Stimulated activated naive CD8-positive, alpha-beta T cell treated with anti-CD3 and anti-CD28 coated beads, Interleukin-15, Interleukin-2, amounts not matched to agents 100 ng/mL and 50 ng/mL, for 24 hours (primary cell): Measurements from ENCODE around the gene TMC7.
"Not testable (repeated sequence)": the region's sequence is repeated elsewhere in the genome, so short reads cannot be mapped to it uniquely, and the experiment has no call there.

Experiments
- H3K27ac Mint-ChIP-seq: one replicate; pipeline ENCODE4 v1.8.0; 2021; ENCODE audit warnings: mild to moderate bottlenecking, mixed read lengths
- H3K27me3 Mint-ChIP-seq: one replicate; pipeline ENCODE4 v1.8.0; 2021; ENCODE audit warnings: mixed read lengths
- H3K36me3 Mint-ChIP-seq: one replicate; pipeline ENCODE4 v1.8.0; 2021; ENCODE audit warnings: low read depth, mixed read lengths
- H3K4me1 Mint-ChIP-seq: one replicate; pipeline ENCODE4 v1.8.0; 2021; ENCODE audit warnings: low read depth, mixed read lengths
- H3K4me3 Mint-ChIP-seq: one replicate; pipeline ENCODE4 v1.8.0; 2021; ENCODE audit warnings: mild to moderate bottlenecking, mixed read lengths
- H3K9me3 Mint-ChIP-seq: one replicate; pipeline ENCODE4 v1.8.0; 2021; ENCODE audit warnings: mixed read lengths

Gene TMC7

DNA sequence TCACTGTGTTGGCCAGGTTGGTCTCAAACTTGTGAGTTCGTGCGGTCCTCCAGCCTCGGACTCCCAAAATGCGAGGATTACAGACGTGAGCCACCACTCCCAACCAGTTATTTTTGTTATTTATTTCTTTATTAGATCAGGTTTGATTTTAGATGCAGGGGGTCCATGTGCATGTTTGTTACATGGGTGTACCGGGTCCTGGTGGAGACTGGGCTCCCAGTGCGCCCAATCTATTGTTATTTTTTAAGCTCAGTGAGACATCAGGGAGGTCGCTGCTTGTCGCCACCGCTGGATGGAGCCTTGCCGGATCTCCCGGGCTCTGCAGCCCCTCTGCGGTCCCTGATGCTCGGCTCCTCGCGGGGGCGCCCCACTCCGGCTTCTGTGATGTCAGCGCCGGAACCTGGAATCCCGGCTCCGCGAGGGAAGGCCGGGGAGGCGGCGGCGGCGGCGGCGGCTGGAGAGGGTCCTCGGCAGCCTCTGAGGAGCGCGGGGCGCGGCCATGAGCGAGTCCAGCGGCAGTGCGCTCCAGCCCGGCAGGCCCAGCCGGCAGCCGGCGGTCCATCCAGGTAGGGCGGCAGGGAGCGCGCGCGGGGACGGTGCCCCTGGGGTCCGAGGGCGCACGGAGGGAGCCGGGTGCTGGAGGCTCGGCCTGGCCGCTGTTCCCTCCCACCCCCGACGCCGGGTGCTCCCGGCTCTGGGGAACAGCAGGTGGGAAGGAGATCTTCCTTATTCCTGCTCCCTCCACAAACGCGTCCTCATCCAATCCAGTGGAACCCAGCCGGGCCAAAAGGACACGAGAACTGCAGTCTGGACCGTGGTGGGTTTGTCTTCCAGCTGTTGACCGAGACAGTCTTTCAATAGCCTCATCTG is at the start of gene TMC7:
Gene TMC7 (plus strand): TSS at position 370 of the 870 bp plus-strand sequence. CDS start 130 bp downstream, at position 500.
- Mint-ChIP-seq H3K27me3 (peaks cover 36% of the 10 kb centered on the region), H3K36me3 (no peaks in the 10 kb centered on the region), H3K4me3 (no peak within 1 kb of the TSS)

DNA sequence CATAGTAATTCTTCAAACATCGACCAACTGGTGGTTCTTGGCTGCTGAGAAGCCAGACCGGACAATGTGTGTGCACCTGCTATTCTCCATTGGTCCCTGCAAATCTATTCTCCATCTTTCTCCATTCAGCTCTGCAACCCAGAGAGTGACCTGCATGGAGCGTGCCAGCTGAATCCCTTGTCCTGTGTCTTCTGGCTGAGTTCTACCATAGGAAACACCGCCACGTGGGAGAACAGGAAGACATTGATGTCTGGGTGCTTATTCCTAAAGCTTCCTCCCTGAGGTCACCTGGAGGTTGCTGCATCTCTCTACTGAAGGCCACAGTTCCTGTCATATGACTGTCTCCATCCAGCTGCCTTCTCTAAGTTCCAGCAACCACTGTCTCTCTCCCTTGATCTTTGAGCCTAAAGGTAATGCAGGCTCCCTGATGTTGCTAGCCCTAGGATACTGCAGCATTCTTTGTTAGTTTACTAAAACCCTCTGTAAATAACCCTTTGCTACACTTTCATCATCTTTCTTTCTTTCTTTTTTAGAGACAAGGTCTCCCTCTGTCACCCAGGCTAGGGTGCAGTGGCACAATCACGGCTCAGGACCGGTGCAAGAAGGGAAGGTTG is 46.9 kb upstream of the TMC7 start:
- H3K4me3 Mint-ChIP-seq: no peak overlapping the region
- no peaks in the 10 kb centered on the region for H3K27me3 Mint-ChIP-seq
- H3K36me3 Mint-ChIP-seq: no peaks in the 10 kb centered on the region
- no peaks in the 10 kb centered on the region for H3K4me1 Mint-ChIP-seq
- H3K27ac Mint-ChIP-seq: no peak overlapping the region
- H3K9me3 Mint-ChIP-seq: no peaks in the 10 kb centered on the region

More for the DNA sequence above, at the start of gene TMC7:
- no peaks in the 10 kb centered on the region for H3K4me1 Mint-ChIP-seq
- no peak within 1 kb of the TSS for H3K27ac Mint-ChIP-seq
- no peaks in the 10 kb centered on the region for H3K9me3 Mint-ChIP-seq

DNA sequence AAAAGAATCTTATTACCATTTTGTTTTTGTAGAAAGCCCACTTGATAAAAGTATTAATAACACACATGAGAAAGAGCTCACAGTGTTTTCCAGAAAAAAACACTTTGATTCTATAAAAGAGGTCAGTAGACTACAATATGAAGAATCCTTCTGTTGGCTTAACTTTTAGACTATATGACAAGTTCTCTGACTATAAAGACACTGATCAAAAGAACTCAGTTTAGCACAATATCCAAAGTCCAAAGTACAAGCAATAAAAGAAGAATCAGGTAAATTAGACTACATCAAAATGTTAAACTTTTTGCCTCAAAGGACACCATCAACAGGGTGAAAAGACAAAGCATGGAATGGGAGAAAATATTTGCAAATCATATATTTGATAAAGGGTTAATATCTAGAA is 46.3 kb upstream of the TMC7 start:
- Mint-ChIP-seq H3K27me3 (no peaks in the 10 kb centered on the region), H3K9me3 (no peaks in the 10 kb centered on the region), H3K36me3 (no peaks in the 10 kb centered on the region), H3K4me3 (no peak overlapping the region), H3K4me1 (no peaks in the 10 kb centered on the region), H3K27ac (no peak overlapping the region)

- no peak overlapping the region for H3K4me3 Mint-ChIP-seq
- no peaks in the 10 kb centered on the region for H3K36me3 Mint-ChIP-seq
- H3K27ac Mint-ChIP-seq: no peak overlapping the region
- no peaks in the 10 kb centered on the region for H3K27me3 Mint-ChIP-seq
- H3K9me3 Mint-ChIP-seq: no peaks in the 10 kb centered on the region
- no peaks in the 10 kb centered on the region for H3K4me1 Mint-ChIP-seq
These were observed 44.7 kb upstream of the TMC7 start for GRCh38 chr16:18938986-18939385.

GRCh38 chr16:18941471-18941870 is 42.3 kb upstream of the TMC7 start:
- Mint-ChIP-seq H3K4me1 (peaks cover 11% of the 10 kb centered on the region), H3K27ac (no peak overlapping the region)

DNA sequence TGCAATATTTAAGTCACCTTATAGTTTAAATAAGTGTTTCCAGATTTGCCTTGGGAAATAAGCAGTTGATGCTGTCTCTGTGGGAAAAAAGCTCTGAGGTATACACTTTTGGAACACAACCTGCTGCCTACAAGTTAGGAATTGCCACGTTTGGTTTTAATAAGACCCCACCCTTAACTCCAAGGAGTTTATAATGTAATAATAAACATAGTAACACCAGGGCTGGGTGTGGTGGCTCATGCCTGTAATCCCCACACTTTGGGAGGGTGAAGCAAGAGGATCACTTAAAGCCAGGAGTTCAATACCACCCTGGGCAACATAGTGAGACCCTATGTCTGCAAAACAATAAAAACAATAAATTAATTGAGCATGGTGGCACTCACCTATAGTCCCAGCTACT is 41.7 kb upstream of the TMC7 start:
- Mint-ChIP-seq H3K9me3 (no peaks in the 10 kb centered on the region), H3K36me3 (no peaks in the 10 kb centered on the region), H3K4me1 (peaks cover 15% of the 10 kb centered on the region), H3K27me3 (no peaks in the 10 kb centered on the region), H3K4me3 (no peak overlapping the region), H3K27ac (no peak overlapping the region)

More at GRCh38 chr16:18941471-18941870, 42.3 kb upstream of the TMC7 start:
- Mint-ChIP-seq H3K9me3 (no peaks in the 10 kb centered on the region), H3K36me3 (no peaks in the 10 kb centered on the region), H3K27me3 (no peaks in the 10 kb centered on the region), H3K4me3 (no peak overlapping the region)

DNA sequence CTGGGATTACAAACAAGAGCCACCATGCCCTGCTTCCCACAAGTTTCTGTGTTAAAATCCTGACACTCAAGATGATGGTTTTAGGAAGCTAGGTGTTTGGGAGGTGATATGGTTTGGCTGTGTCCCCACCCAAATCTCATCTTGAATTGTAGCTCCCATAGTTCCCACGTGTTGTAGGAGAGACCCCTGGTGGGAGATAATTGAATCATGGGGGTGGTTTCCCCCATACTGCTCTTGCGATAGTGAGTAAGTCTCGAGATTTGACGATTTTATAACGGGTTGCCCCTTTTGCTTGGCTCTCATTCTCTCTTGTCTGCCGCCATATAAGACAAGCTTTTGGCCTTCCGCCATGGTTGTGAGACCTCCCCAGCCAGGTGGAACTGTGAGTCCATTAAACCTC is 40.3 kb upstream of the TMC7 start:
- H3K4me3 Mint-ChIP-seq: no peak overlapping the region
- H3K9me3 Mint-ChIP-seq: no peaks in the 10 kb centered on the region
- peaks cover 15% of the 10 kb centered on the region for H3K4me1 Mint-ChIP-seq
- no peaks in the 10 kb centered on the region for H3K27me3 Mint-ChIP-seq
- no peak overlapping the region for H3K27ac Mint-ChIP-seq
- no peaks in the 10 kb centered on the region for H3K36me3 Mint-ChIP-seq

GRCh38 chr16:18945233-18945632 is 38.5 kb upstream of the TMC7 start:
- H3K27ac Mint-ChIP-seq: no peak overlapping the region
- no peaks in the 10 kb centered on the region for H3K36me3 Mint-ChIP-seq

DNA sequence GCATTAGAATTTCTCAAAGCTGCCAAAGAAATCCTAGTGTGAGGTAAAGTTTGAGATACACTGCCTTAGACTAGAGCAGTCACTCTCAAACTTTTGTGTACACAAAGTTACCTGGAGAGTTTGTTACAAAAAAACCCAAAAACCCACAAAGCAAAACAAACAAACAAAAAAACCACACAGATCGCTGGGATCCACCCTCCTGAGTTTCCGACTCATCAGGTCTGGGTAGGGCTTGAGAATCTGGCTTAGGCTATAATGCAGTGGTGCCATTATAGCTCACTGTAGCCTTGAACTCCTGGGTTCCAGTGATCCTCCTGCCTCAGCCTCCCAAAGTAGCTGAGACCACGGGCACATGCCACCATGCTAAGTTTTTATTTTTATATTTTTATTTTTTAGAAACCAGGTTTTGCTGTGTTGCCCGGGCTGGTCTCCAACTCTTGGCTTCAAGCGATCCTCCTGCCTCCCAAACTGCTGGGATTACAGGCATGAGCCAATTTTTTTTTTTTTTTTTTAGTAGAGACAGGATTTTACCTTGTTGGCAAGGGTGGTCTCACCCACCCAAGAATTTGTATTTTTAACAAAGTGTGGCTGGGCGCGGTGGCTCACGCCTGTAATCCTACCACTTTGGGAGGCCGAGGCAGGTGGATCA is 35.2 kb upstream of the TMC7 start:
- H3K4me3 Mint-ChIP-seq: no peak overlapping the region
- H3K36me3 Mint-ChIP-seq: no peaks in the 10 kb centered on the region
- no peaks in the 10 kb centered on the region for H3K9me3 Mint-ChIP-seq
- H3K27me3 Mint-ChIP-seq: no peaks in the 10 kb centered on the region
- H3K4me1 Mint-ChIP-seq: peaks cover 21% of the 10 kb centered on the region
- H3K27ac Mint-ChIP-seq: no peak overlapping the region

More at GRCh38 chr16:18945233-18945632, 38.5 kb upstream of the TMC7 start:
- no peak overlapping the region for H3K4me3 Mint-ChIP-seq
- H3K9me3 Mint-ChIP-seq: no peaks in the 10 kb centered on the region
- peaks cover 15% of the 10 kb centered on the region for H3K4me1 Mint-ChIP-seq
- no peaks in the 10 kb centered on the region for H3K27me3 Mint-ChIP-seq

DNA sequence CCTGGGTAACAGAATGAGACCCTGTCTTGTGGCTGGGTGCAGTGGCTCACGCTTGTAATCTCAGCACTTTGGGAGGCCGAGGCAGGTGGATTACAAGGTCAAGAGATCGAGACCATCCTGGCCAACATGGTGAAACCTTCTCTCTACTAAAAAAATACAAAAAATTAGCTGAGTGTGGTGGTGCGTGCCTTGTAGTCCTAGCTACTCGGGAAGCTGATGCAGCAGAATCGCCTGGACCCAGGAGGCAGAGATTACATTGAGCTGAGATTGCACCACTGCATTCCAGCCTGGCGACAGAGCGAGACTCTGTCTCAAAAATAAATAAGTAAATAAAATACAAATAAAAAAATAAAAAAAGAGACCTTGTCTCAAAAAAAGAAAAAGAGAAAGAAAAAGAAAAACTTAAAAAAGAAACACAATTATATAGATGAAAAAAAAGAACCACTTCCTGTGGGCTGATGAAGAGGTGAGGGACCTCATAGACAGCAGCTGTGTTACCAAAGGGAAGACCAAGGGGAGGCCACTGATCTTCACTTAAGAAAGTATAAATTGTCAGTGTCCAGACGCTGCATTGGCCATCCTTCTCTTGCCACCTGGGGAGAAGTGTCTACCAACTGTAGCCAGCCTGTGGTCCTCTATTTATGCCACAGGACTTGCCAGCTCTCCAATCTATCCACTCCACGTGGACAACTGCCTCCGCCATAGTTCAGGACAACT is 33.1 kb upstream of the TMC7 start:
- Mint-ChIP-seq H3K36me3 (no peaks in the 10 kb centered on the region), H3K9me3 (no peaks in the 10 kb centered on the region), H3K4me1 (peaks cover 18% of the 10 kb centered on the region), H3K27ac (no peak overlapping the region), H3K27me3 (no peaks in the 10 kb centered on the region), H3K4me3 (no peak overlapping the region)

- Mint-ChIP-seq H3K9me3 (no peaks in the 10 kb centered on the region), H3K4me3 (no peak overlapping the region), H3K27ac (no peak overlapping the region), H3K27me3 (no peaks in the 10 kb centered on the region), H3K4me1 (peaks cover 10% of the 10 kb centered on the region), H3K36me3 (no peaks in the 10 kb centered on the region)
These were observed 30.2 kb upstream of the TMC7 start for GRCh38 chr16:18953547-18953946.

DNA sequence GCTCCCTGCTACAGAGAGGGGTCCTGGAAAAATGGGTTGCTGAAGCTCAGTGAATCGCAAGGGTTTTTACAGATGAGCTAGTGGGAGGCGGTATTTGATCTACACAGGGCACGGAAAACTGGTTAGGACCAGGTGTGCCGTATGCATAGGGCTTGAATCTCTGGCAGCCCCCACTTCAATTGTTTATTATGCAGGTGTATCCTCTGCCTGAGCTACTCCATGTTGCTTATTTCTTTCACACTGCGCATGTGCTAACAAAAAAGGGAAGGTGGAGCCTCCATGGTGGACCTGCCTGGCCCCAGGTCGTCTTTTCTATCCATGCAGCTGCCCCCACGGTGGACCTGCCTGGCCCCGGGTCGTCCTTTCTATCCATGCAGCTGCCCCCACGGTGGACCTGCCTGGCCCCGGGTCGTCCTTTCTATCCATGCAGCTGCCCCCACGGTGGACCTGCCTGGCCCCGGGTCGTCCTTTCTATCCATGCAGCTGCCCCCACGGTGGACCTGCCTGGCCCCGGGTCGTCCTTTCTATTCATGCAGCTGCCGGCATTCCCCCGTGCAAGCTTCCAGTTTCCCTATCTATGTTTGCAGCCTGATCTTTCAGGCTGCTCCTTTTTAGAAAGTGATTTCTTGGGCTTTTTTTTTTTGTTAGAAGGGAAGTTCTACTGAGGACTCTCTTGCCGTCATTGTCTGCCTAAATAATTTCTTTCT is 27.7 kb upstream of the TMC7 start:
- not testable (repeated sequence) for H3K9me3 Mint-ChIP-seq, H3K36me3 Mint-ChIP-seq, H3K27me3 Mint-ChIP-seq, H3K4me1 Mint-ChIP-seq
- Mint-ChIP-seq H3K27ac (peak overlapping the region; percentile 52), H3K4me3 (peak overlapping the region; percentile 54)

DNA sequence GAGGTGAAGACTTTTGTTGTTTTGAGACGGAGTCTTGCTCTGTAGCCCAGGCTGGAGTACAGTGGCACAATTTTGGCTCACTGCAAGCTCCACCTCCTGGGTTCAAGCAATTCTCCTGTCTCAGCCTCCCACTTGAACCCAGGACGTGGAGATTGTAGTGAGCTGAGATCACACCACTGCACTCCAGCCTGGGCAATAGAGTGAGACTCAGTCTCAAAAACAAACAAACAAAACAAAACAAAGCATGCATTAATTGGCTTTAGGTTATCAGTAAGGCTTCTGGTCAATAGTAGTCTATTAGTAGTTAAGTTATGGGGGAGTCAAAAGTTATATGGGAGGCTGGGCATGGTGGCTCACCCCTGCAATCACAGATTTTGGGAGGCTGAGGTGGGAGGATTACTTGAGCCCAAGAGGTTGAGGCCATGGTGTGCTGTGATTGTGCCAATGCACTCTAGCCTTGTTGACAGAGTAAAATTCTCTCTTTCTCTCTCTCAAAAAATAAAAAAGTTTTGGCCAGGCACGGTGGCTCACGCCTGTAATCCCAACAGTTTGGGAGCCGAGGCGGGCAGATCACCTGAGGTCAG is 27.0 kb upstream of the TMC7 start:
- H3K4me1 Mint-ChIP-seq, H3K9me3 Mint-ChIP-seq, H3K36me3 Mint-ChIP-seq, H3K27me3 Mint-ChIP-seq: not testable (repeated sequence)
- Mint-ChIP-seq H3K4me3 (peak overlapping the region; percentile 54), H3K27ac (peak overlapping the region; percentile 52)

GRCh38 chr16:18958621-18959029 is 25.1 kb upstream of the TMC7 start:
- no peaks in the 10 kb centered on the region for H3K9me3 Mint-ChIP-seq
- H3K36me3 Mint-ChIP-seq: no peaks in the 10 kb centered on the region
- H3K4me3 Mint-ChIP-seq: no peak overlapping the region
- H3K27ac Mint-ChIP-seq: no peak overlapping the region
- H3K27me3 Mint-ChIP-seq: no peaks in the 10 kb centered on the region
- H3K4me1 Mint-ChIP-seq: peaks cover 4% of the 10 kb centered on the region
